PFSK-1 (cell line): ENCODE results near the gene MARK3.

Experiments used
- FOXP2 ChIP-seq: optimal IDR thresholded peaks from 2 replicates; pipeline ENCODE3; 2011; ENCODE audit warnings: borderline replicate concordance, control low read depth, inconsistent platforms; ENCODE audit not compliant: insufficient read depth; ENCODE audit errors: extremely low read length, extremely low read depth
- POLR2AphosphoS5 ChIP-seq: IDR thresholded peaks from 2 replicates; pipeline ENCODE4 v1.6.1; 2012; ENCODE audit warnings: low read depth, mild to moderate bottlenecking, control low read depth, low read length, moderate library complexity
- REST ChIP-seq, 2 experiments: IDR thresholded peaks; 2 replicates each; pipeline versions ENCODE4 v1.6.1 to v1.8.0; 2011 to 2012; ENCODE audit warnings: low read depth in 2 of 2, low read length in 2 of 2, control low read depth in 1 of 2, inconsistent platforms in 1 of 2, mild to moderate bottlenecking in 1 of 2, moderate library complexity in 1 of 2; ENCODE audit not compliant: insufficient read depth in 1 of 2
- SIN3A ChIP-seq: IDR thresholded peaks from 2 replicates; pipeline ENCODE4 v1.6.1; 2012; ENCODE audit warnings: mild to moderate bottlenecking, low read length, moderate library complexity, borderline replicate concordance; ENCODE audit not compliant: insufficient read depth
- TAF1 ChIP-seq: IDR thresholded peaks from 2 replicates; pipeline ENCODE4 v1.6.1; 2012; ENCODE audit warnings: low read length, control low read depth, borderline replicate concordance; ENCODE audit not compliant: insufficient read depth

The MARK3 gene

DNA sequence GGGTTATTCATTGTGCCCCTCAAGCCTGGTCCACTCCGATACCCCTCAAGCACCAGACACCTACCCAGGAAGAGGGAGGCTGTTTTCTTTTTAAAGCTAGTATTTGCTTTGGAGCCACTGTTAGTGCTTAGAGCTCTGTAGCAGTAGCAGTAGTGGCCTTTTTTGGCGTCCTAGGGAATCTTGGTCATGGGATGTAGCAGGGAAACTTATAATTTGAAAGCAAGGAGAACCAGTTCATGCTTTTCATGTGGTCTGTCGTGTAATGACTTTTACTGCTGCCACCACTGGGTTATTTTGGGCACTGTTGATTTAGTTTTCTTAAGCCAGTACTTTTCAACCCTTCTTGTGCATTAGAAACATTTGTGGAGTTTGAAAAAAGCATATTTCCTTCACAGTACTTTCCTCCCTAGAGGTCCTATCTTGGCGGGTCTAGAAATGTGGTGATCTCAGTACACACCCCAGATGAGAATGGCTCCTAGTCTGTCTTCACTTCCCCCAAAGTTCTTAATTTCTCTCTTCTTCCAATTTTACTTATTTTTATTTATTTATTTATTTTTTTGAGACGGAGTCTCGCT lies 49.7 kb downstream of the MARK3 start:
- TF ChIP-seq POLR2AphosphoS5 = no peak
- no peak for TF ChIP-seq REST (IDR thresholded peaks at IDR 0.05; ENCODE audit: insufficient read depth in 1 of 2, low read depth in 2 of 2, low read length in 2 of 2)
- TF ChIP-seq FOXP2 = no peak
- TF ChIP-seq TAF1 = no peak
- TF ChIP-seq SIN3A = no peak

- TF ChIP-seq SIN3A = no peak
- no peak for TF ChIP-seq FOXP2
- TF ChIP-seq TAF1 = no peak
- no peak for TF ChIP-seq POLR2AphosphoS5
- no peak for TF ChIP-seq REST (IDR thresholded peaks at IDR 0.05; ENCODE audit: insufficient read depth in 1 of 2, low read depth in 2 of 2, low read length in 2 of 2)
Observed at GRCh38 chr14:103436533-103436932, 51.3 kb downstream of the MARK3 start.

DNA sequence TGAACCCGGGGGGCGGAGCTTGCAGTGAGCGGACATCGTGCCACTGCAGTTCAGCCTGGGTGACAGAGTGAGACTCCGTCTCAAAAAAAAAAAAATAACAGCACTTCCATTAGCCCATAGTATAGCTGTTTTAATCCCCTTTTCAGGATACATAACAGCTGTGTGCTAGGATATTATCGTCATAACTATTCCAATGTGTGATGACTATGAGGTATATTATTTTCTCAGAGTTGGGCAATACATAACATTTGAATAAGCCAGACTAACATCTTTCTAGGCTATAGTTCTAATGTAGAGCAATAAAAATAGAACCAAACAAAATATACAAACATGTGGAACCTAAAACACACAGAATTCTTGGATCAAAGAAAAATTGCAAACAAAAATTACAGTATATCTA lies 57.1 kb downstream of the MARK3 start:
- no peak for TF ChIP-seq REST (IDR thresholded peaks at IDR 0.05; ENCODE audit: insufficient read depth in 1 of 2, low read depth in 2 of 2, low read length in 2 of 2)
- no peak for TF ChIP-seq POLR2AphosphoS5
- no peak for TF ChIP-seq FOXP2
- no peak for TF ChIP-seq SIN3A
- TF ChIP-seq TAF1 = no peak

- TF ChIP-seq SIN3A = no peak
- no peak for TF ChIP-seq POLR2AphosphoS5
Observed at GRCh38 chr14:103443111-103443510, 57.9 kb downstream of the MARK3 start.

- TF ChIP-seq REST (IDR thresholded peaks at IDR 0.05; ENCODE audit: insufficient read depth in 1 of 2, low read depth in 2 of 2, low read length in 2 of 2) (no peak), FOXP2 (peak; percentile 35), POLR2AphosphoS5 (no peak), TAF1 (no peak), SIN3A (no peak)
Observed at GRCh38 chr14:103444837-103445524, 59.8 kb downstream of the MARK3 start.
